ENCODE data around the gene RUNX2. TPM values are rescaled to one million over a fixed set of nuclear protein-coding genes. Genes with fewer than 3 reads are reported as not detected.

RUNX2 gene
- 5.1 TPM for total RNA-seq

DNA sequence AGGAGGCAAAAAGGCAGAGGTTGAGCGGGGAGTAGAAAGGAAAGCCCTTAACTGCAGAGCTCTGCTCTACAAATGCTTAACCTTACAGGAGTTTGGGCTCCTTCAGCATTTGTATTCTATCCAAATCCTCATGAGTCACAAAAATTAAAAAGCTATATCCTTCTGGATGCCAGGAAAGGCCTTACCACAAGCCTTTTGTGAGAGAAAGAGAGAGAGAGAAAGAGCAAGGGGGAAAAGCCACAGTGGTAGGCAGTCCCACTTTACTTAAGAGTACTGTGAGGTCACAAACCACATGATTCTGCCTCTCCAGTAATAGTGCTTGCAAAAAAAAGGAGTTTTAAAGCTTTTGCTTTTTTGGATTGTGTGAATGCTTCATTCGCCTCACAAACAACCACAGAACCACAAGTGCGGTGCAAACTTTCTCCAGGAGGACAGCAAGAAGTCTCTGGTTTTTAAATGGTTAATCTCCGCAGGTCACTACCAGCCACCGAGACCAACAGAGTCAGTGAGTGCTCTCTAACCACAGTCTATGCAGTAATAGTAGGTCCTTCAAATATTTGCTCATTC, at the start of gene RUNX2:
Gene RUNX2 (plus strand): TSS at position 375 of the 567 bp plus-strand sequence. CDS start 397 bp downstream, outside the sequence.

DNA sequence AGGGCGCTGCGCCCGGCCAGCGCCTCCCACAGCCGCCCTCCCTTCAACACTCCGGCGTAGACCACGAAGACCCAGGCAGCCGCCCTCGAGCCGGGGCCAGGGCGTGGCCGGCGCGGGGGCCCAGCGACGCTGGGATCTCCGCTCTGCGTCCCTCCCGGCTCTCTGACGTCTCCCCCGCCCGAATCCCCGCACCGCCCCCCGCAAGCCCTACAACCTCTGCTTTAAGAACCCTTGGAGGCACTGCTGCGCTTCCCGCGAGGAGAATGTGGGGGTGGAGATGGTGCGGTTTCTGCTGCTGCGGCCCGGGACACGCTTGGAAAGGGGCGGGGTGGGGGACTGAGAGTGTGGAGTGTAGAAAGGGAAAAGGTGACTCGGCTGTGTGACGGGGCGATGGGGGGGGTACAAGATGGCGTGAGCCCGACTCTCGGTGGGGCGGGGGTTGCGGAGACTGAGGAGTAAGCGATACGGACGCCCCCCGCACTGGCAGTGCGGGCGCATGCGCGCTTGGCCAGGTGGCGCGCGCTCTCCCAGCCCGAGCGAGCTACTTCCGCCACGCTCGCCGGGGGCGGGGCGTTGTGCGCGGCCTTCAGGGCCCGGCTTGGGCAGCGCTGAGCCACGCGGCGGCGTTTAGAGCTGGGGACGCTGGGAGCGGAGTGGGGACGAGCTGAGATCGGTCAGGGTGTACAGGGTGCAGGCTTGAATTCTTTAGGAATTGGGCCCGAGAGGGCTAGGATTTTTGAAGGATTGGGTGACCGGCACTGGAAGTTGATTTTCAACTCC, 49.6 kb downstream of the RUNX2 start, which contains the start of gene SUPT3H:
Gene SUPT3H (minus strand): TSS at position 381 of the 780 bp plus-strand sequence.

Other genes starting within 250 kb of the RUNX2 start
- 30.2 TPM for gene SUPT3H, start 49.6 kb downstream of the RUNX2 start, total RNA-seq

All from camera-type eye (tissue), 1 donor.